Measurements from ENCODE around the gene GNAO1.

The GNAO1 gene

DNA sequence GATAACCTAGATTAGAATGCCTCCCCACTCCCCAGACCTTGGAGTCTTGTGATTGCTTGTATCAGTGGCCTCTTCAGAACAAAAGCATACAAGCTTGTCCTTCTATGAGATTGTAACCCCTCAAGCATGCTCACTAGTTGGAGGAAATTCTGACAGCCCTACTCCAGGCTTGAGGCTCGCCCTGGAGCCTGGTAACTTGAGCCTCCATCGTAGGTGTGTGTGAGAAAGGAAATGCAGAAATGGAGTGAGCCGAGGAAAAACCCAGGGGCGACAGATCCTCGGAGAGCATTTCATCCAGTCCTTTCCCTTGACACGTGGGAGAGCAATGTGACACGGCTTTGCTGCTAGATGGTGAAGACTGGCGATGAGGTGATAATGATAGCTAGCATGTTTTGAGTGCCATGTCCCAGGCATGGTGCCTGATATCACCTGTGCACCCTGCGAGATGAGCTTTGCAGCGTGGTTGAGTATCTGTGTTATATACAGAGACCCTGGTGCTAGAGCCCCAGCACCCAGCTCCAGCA lies 31.2 kb downstream of the GNAO1 start:
- CTCF ChIA-PET, result no interaction called here
- POLR2A ChIA-PET, result no interaction called here
- DNase-seq (ENCODE audit: extremely low spot score), result no peak
- TF ChIP-seq LEF1 (IDR thresholded peaks at IDR 0.05; ENCODE audit: borderline replicate concordance) (no peak), NFRKB (IDR thresholded peaks at IDR 0.05) (no peak), ARNT (IDR thresholded peaks at IDR 0.05) (no peak), FOXK2 (IDR thresholded peaks at IDR 0.05) (no peak), HDGF (IDR thresholded peaks at IDR 0.05; ENCODE audit: borderline replicate concordance) (no peak), CTBP1 (IDR thresholded peaks at IDR 0.05; ENCODE audit: borderline replicate concordance) (no peak), FOXM1 (IDR thresholded peaks at IDR 0.05; ENCODE audit: borderline replicate concordance) (no peak), TARDBP (IDR thresholded peaks at IDR 0.05) (no peak), BHLHE40 (IDR thresholded peaks at IDR 0.05; ENCODE audit: borderline replicate concordance) (no peak), ZNF384 (IDR thresholded peaks at IDR 0.05) (no peak), SP1 (IDR thresholded peaks at IDR 0.05) (no peak), SUZ12 (IDR thresholded peaks at IDR 0.05) (no peak), PKNOX1 (IDR thresholded peaks at IDR 0.05) (no peak), L3MBTL2 (conservative IDR thresholded peaks at IDR 0.05) (no peak), FOXA1 (IDR thresholded peaks at IDR 0.05) (no peak)

GRCh38 chr16:56225017-56225742 lies 33.9 kb downstream of the GNAO1 start:
- CTCF ChIA-PET, result no interaction called here
- POLR2A ChIA-PET, result no interaction called here
- TF ChIP-seq ZNF384 (IDR thresholded peaks at IDR 0.05) (no peak), PKNOX1 (IDR thresholded peaks at IDR 0.05) (no peak), L3MBTL2 (conservative IDR thresholded peaks at IDR 0.05) (no peak), SUZ12 (IDR thresholded peaks at IDR 0.05) (no peak), FOXK2 (IDR thresholded peaks at IDR 0.05) (no peak), NFRKB (IDR thresholded peaks at IDR 0.05) (no peak), BHLHE40 (IDR thresholded peaks at IDR 0.05; ENCODE audit: borderline replicate concordance) (no peak), CTBP1 (IDR thresholded peaks at IDR 0.05; ENCODE audit: borderline replicate concordance) (no peak), ARNT (IDR thresholded peaks at IDR 0.05) (no peak), SP1 (IDR thresholded peaks at IDR 0.05) (no peak)
- DNase-seq (ENCODE audit: extremely low spot score), result no peak

GRCh38 chr16:56226187-56226586 lies 34.9 kb downstream of the GNAO1 start:
- TF ChIP-seq SP1 (IDR thresholded peaks at IDR 0.05), result no peak
- no peak for TF ChIP-seq HDGF (IDR thresholded peaks at IDR 0.05; ENCODE audit: borderline replicate concordance)
- no peak for TF ChIP-seq TARDBP (IDR thresholded peaks at IDR 0.05)
- no peak for TF ChIP-seq CTBP1 (IDR thresholded peaks at IDR 0.05; ENCODE audit: borderline replicate concordance)
- TF ChIP-seq FOXM1 (IDR thresholded peaks at IDR 0.05; ENCODE audit: borderline replicate concordance), result no peak
- TF ChIP-seq PKNOX1 (IDR thresholded peaks at IDR 0.05), result no peak
- no peak for TF ChIP-seq FOXK2 (IDR thresholded peaks at IDR 0.05)
- no peak for TF ChIP-seq L3MBTL2 (conservative IDR thresholded peaks at IDR 0.05)
- TF ChIP-seq SUZ12 (IDR thresholded peaks at IDR 0.05), result no peak
- no peak for TF ChIP-seq LEF1 (IDR thresholded peaks at IDR 0.05; ENCODE audit: borderline replicate concordance)
- TF ChIP-seq FOXA1 (IDR thresholded peaks at IDR 0.05), result no peak
- ChIA-PET POLR2A (no interaction called here), CTCF (no interaction called here)
- DNase-seq (ENCODE audit: extremely low spot score), result no peak

DNA sequence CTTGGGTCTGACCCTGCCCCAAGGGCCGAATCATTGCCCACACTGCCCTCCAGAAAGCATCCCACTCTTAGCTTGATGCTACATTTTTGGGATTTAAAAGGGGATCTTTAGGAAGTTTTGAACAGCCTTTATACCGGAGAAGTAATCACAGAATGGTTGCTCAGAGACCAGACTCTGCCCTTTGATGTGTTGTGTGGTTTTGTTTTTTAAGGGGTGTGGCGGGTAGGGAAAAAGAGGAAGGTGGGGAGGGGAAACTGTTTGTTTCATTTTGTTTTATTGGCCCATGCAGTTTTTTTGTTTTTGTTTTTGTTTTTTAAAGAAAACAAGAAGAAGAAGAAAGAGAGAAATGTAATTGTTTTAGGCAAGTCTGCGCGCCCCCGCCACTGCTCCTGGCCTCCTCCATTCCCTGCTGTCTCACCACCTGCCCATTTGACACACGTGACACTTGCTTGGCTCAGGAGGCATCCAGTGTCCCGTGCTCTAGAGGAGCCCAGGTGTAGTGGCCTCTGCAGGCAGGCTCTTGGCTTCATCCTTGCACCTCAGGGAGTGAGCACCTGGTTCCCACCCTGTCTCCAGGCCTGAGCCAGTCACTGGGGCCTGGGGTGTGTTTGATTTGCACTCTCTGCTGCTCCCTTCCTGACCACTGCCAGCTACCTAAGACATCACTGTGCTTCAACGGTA lies 35.7 kb downstream of the GNAO1 start:
- ChIA-PET POLR2A (no interaction called here), CTCF (no interaction called here)
- TF ChIP-seq ELF4 (IDR thresholded peaks at IDR 0.05) (no peak), FOXM1 (IDR thresholded peaks at IDR 0.05; ENCODE audit: borderline replicate concordance) (no peak), LEF1 (IDR thresholded peaks at IDR 0.05; ENCODE audit: borderline replicate concordance) (no peak)
- no peak for DNase-seq (ENCODE audit: extremely low spot score)

DNA sequence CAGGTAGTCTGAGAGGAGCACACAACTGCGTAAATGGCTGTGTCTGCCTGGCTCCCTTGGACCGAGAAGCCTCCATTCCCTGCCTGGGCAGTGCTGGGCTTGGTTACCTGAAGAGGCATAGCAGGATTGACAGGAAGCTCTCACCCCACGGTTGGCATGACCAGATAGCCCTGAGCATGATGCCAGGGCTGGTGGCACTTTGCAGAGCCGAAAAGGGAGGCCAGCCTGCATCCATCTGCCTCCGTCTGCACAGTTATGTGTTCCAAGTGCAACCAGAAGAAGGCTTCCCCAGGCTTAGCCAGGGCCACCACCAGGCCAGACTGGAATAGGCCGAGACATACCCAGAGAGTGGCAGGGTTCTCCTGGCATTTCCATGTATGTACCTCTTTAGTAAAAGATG lies 36.6 kb downstream of the GNAO1 start:
- ChIA-PET POLR2A (no interaction called here), CTCF (no interaction called here)
- TF ChIP-seq ZNF384 (IDR thresholded peaks at IDR 0.05), result no peak
- DNase-seq (ENCODE audit: extremely low spot score), result no peak

GRCh38 chr16:56228476-56228875 lies 37.2 kb downstream of the GNAO1 start:
- no peak for DNase-seq (ENCODE audit: extremely low spot score)
- POLR2A ChIA-PET, result no interaction called here
- CTCF ChIA-PET, result no interaction called here
- TF ChIP-seq FOXM1 (IDR thresholded peaks at IDR 0.05; ENCODE audit: borderline replicate concordance), result no peak
- no peak for TF ChIP-seq ARNT (IDR thresholded peaks at IDR 0.05)
- no peak for TF ChIP-seq ZNF384 (IDR thresholded peaks at IDR 0.05)
- TF ChIP-seq LEF1 (IDR thresholded peaks at IDR 0.05; ENCODE audit: borderline replicate concordance), result no peak
- no peak for TF ChIP-seq ELF4 (IDR thresholded peaks at IDR 0.05)
